CD4-positive, alpha-beta memory T cell (primary cell): ENCODE data around the gene SELENOS. TPM values are rescaled to one million over a fixed set of nuclear protein-coding genes. Genes with fewer than 3 reads are reported as not detected.

Experiments used
- CTCF ChIA-PET: fragments of 350-600 bp; sonication (Branson Sonifier 250); formaldehyde crosslinking; loops from one replicate; lab custom pipeline; 2021; ENCODE audit warnings: inconsistent platforms; ENCODE audit not compliant: partially characterized antibody; lab: Charles Lee
- POLR2A ChIA-PET: fragments of 350-600 bp; sonication (Branson Sonifier 250); formaldehyde crosslinking; loops from one replicate; lab custom pipeline; 2021; ENCODE audit not compliant: partially characterized antibody; lab: Charles Lee
- DNase-seq, 5 donors: peaks; one replicate each; pipeline versions ENCODE4 v3.0.0 to v3.0.0-alpha.2; 2020 to 2022; ENCODE audit warnings: mixed read lengths in 1 of 5
- H3K27ac ChIP-seq: one replicate; pipeline ENCODE4 v1.7.0; 2013; ENCODE audit warnings: low read depth, low read length
- H3K27me3 ChIP-seq: 2 replicates; pipeline ENCODE4 v1.7.0; 2013; ENCODE audit warnings: mild to moderate bottlenecking, low read length, moderate library complexity; ENCODE audit not compliant: insufficient read depth
- H3K36me3 ChIP-seq: 2 replicates; pipeline ENCODE4 v1.7.0; 2013; ENCODE audit warnings: mild to moderate bottlenecking, low read length, moderate library complexity; ENCODE audit not compliant: insufficient read depth
- H3K4me1 ChIP-seq: 2 replicates; pipeline ENCODE4 v1.7.0; 2013; ENCODE audit warnings: mild to moderate bottlenecking, low read length, moderate library complexity; ENCODE audit not compliant: insufficient read depth
- H3K4me3 ChIP-seq, 2 donors: one replicate each; pipeline ENCODE4 v1.7.0; 2013; ENCODE audit warnings: low read length in 2 of 2, mild to moderate bottlenecking in 1 of 2
- H3K9me3 ChIP-seq, 2 donors: one replicate each; pipeline ENCODE4 v1.7.0; 2013; ENCODE audit warnings: low read length in 2 of 2, control low read depth in 1 of 2; ENCODE audit not compliant: control insufficient read depth in 1 of 2
- H3K27ac Mint-ChIP-seq, 7 donors: one replicate each; pipeline ENCODE4 v1.8.0; 2020 to 2021; ENCODE audit warnings: mixed read lengths in 7 of 7, mild to moderate bottlenecking in 6 of 7, inconsistent platforms in 3 of 7, moderate library complexity in 3 of 7
- H3K27me3 Mint-ChIP-seq, 2 donors: one replicate each; pipeline ENCODE4 v1.8.0; 2020 to 2021; ENCODE audit warnings: mixed read lengths in 2 of 2
- H3K36me3 Mint-ChIP-seq, 2 donors: one replicate each; pipeline ENCODE4 v1.8.0; 2020 to 2021; ENCODE audit warnings: mixed read lengths in 2 of 2, inconsistent platforms in 1 of 2, mild to moderate bottlenecking in 1 of 2
- H3K4me1 Mint-ChIP-seq, 4 donors: one replicate each; pipeline ENCODE4 v1.8.0; 2020 to 2021; ENCODE audit warnings: mixed read lengths in 4 of 4, mild to moderate bottlenecking in 1 of 4
- H3K4me3 Mint-ChIP-seq, 8 donors: one replicate each; pipeline ENCODE4 v1.8.0; 2020 to 2021; ENCODE audit warnings: mixed read lengths in 8 of 8, mild to moderate bottlenecking in 7 of 8, moderate library complexity in 6 of 8, inconsistent platforms in 3 of 8
- H3K9me3 Mint-ChIP-seq, 8 donors: one replicate each; pipeline ENCODE4 v1.8.0; 2020 to 2021; ENCODE audit warnings: mixed read lengths in 8 of 8, mild to moderate bottlenecking in 5 of 8, inconsistent platforms in 3 of 8, moderate library complexity in 1 of 8
- intact Hi-C: fragments of 100-400 bp; cut with micrococcal nuclease; formaldehyde crosslinking; loops from one replicate; pipeline ENCODE4 v1.15.1; 2023
- polyA plus RNA-seq, 2 donors: library from polyadenylated mRNA; unstranded; fragments of 300-500 nt; fragmentation: Illumina TruSeq; gene quantifications; one replicate each; pipeline ENCODE4 v1.2.3, GENCODE V29; 2021
- total RNA-seq, 2 experiments: library from RNA; stranded (reverse); gene quantifications; one replicate each; pipeline ENCODE4 v1.2.3, GENCODE V29; 2021

Gene SELENOS, protein sequence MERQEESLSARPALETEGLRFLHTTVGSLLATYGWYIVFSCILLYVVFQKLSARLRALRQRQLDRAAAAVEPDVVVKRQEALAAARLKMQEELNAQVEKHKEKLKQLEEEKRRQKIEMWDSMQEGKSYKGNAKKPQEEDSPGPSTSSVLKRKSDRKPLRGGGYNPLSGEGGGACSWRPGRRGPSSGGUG
- 10 to 100 TPM; 49.1 to 53.8 TPM for total RNA-seq
- 100 to 1,000 TPM in 1 of 2 donors, 10 to 100 TPM in 1; 69.8 to 112 TPM for polyA plus RNA-seq

GRCh38 chr15:101277038-101277822 is at the start of gene SELENOS:
TSS of gene SELENOS (minus strand) at chr15:101277485. CDS start at chr15:101277417, 68 bp downstream.
- Histone ChIP-seq H3K36me3 (peaks cover 52% of the 10 kb centered on the region), H3K4me1 (peaks cover 25% of the 10 kb centered on the region), H3K27ac (peak within 1 kb of the TSS; percentile 89), H3K27me3 (no peaks in the 10 kb centered on the region), H3K9me3 (no peaks in the 10 kb centered on the region), H3K4me3 (peak within 1 kb of the TSS; percentile 74 to 93)
- peaks cover 11 to 43% (median 21%) of the 10 kb centered on the region in 4 donors for H3K4me1 Mint-ChIP-seq
- H3K4me3 Mint-ChIP-seq: peak within 1 kb of the TSS; percentile 93 to 97 (median 94)
- H3K27me3 Mint-ChIP-seq: no peaks in the 10 kb centered on the region
- H3K9me3 Mint-ChIP-seq: no peaks in the 10 kb centered on the region
- peak; percentile 81 to 89 (median 85) for DNase-seq
- ChIA-PET POLR2A (interaction anchor here (0.7 to 2.7 kb wide), 4 partner anchors 7 to 33 kb away, joined by 3 to 11 read pairs (median 4); partner anchors contain the start of gene SNRPA1), CTCF (interaction anchor here (1.3 to 1.6 kb wide), 3 partner anchors 11 to 29 kb away, joined by 4 to 13 read pairs (median 4); no protein-coding TSS in a partner anchor)
- H3K27ac Mint-ChIP-seq: peak within 1 kb of the TSS; percentile 91 to 99 (median 96)
- intact Hi-C loops: loop anchor here (1.0 kb wide), 1 partner anchor 17 kb away; no protein-coding TSS in a partner anchor
- peaks cover 39 to 76% of the 10 kb centered on the region in 2 donors for H3K36me3 Mint-ChIP-seq

DNA sequence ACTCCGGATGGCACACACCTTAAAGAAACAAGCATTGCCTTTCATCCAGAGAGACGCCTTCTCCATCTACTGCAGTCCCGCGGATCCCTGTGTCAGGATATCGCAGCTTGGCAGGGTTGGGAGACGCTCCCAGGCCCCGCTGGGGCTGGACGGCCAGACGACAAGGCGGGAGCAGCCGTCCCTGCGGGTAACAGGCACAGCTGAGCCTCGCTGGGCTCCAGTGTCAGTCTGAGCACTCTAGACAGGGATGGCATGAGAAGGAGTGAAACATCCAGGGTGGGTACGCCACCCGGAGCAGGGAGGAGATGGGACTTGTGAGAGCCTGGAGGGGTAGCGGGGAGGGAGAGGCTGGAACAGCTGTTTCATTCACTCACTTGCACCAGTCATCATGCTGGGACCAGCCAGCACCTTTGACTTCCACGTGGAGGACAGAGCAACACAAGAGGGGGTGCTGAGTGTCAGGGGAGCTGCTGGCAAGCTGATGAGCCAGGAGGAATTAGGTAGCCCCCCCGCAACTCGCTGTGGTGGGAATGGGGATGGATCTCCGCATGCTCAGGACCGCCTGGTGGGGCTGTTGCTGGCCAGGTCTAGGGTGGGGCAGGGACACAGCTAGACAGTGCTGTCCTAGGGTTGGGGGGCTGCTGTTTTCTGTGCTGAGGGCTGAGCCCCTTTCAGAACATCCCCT is 49.3 kb upstream of the SELENOS start:
- POLR2A ChIA-PET: no interaction called here
- DNase-seq: no peak
- H3K36me3 ChIP-seq: no peaks in the 10 kb centered on the region
- no peaks in the 10 kb centered on the region for H3K27me3 ChIP-seq
- H3K9me3 ChIP-seq: no peaks in the 10 kb centered on the region
- peaks cover 0 to 3% (median 0%) of the 10 kb centered on the region in 8 donors for H3K9me3 Mint-ChIP-seq
- peaks cover 6 to 16% of the 10 kb centered on the region in 2 donors for H3K27me3 Mint-ChIP-seq
- H3K27ac Mint-ChIP-seq: peak overlapping the region in 1 of 7 donors; percentile 52
- no peak overlapping the region for H3K27ac ChIP-seq
- no peaks in the 10 kb centered on the region for H3K4me1 Mint-ChIP-seq
- CTCF ChIA-PET: no interaction called here
- H3K36me3 Mint-ChIP-seq: peaks cover 0 to 9% of the 10 kb centered on the region in 2 donors
- intact Hi-C loops: no loop called here
- no peak overlapping the region for H3K4me3 Mint-ChIP-seq
- H3K4me3 ChIP-seq: no peak overlapping the region
- no peaks in the 10 kb centered on the region for H3K4me1 ChIP-seq

GRCh38 chr15:101326026-101326315 is 48.7 kb upstream of the SELENOS start:
- Histone ChIP-seq H3K4me1 (peaks cover 3% of the 10 kb centered on the region), H3K36me3 (no peaks in the 10 kb centered on the region), H3K27me3 (no peaks in the 10 kb centered on the region), H3K27ac (no peak overlapping the region), H3K9me3 (no peaks in the 10 kb centered on the region), H3K4me3 (no peak overlapping the region)
- Mint-ChIP-seq H3K9me3 (peaks cover 0 to 3% (median 0%) of the 10 kb centered on the region in 8 donors), H3K4me3 (no peak overlapping the region), H3K36me3 (peaks cover 0 to 9% of the 10 kb centered on the region in 2 donors), H3K27me3 (peaks cover 8 to 16% of the 10 kb centered on the region in 2 donors), H3K27ac (peak overlapping the region in 1 of 7 donors; percentile 43), H3K4me1 (peaks cover 1 to 5% (median 3%) of the 10 kb centered on the region in 4 donors)
- CTCF ChIA-PET: no interaction called here
- intact Hi-C loops: no loop called here
- no peak for DNase-seq
- POLR2A ChIA-PET: no interaction called here

DNA sequence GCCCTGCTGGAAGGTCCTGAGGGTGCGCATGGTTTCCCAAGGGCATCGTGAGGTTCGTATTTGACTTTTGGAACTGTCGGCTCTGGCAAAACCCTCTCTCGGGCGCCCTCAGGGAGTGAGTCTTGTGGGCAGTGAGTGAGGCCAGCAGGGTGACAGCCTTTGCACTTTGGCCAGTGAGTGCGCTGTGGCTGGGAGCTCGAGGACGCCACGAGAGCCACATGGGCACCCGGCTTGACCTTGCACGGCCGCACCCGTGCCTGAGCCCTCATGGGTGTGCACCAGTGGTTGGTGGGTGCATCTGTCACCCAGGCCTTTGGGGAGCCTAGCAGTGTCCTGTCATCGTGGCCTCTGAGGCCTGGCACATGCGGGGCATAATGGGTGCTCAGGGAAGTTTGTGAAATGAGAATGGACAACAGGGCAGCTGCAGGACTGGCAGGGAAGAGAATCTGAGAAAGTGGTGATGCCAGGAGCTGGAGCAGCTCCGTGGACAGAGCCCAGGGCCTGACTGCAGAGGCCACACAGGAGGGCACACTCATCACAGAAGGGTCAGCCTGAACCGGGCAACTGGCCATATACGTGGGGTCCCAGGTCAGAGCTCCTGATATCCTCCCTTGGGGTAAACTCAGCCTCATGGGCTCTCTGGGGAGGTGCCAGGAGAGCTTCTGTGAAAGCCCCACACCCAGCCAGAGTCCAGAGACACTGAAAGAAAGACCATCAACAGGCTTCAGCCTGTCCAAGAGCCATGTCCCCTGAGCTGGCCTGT is 48.2 kb upstream of the SELENOS start:
- H3K27ac ChIP-seq: no peak overlapping the region
- ChIA-PET POLR2A (no interaction called here), CTCF (no interaction called here)
- H3K4me1 Mint-ChIP-seq: peaks cover 4 to 10% (median 7%) of the 10 kb centered on the region in 4 donors
- DNase-seq: no peak
- no peaks in the 10 kb centered on the region for H3K9me3 ChIP-seq
- H3K4me1 ChIP-seq: peaks cover 8% of the 10 kb centered on the region
- no peaks in the 10 kb centered on the region for H3K27me3 ChIP-seq
- no peaks in the 10 kb centered on the region for H3K36me3 ChIP-seq
- peaks cover 0 to 5% of the 10 kb centered on the region in 2 donors for H3K36me3 Mint-ChIP-seq
- H3K4me3 ChIP-seq: no peak overlapping the region
- H3K4me3 Mint-ChIP-seq: no peak overlapping the region
- H3K9me3 Mint-ChIP-seq: peaks cover 0 to 3% (median 0%) of the 10 kb centered on the region in 8 donors
- peaks cover 8 to 16% of the 10 kb centered on the region in 2 donors for H3K27me3 Mint-ChIP-seq
- H3K27ac Mint-ChIP-seq: no peak overlapping the region
- intact Hi-C loops: no loop called here

DNA sequence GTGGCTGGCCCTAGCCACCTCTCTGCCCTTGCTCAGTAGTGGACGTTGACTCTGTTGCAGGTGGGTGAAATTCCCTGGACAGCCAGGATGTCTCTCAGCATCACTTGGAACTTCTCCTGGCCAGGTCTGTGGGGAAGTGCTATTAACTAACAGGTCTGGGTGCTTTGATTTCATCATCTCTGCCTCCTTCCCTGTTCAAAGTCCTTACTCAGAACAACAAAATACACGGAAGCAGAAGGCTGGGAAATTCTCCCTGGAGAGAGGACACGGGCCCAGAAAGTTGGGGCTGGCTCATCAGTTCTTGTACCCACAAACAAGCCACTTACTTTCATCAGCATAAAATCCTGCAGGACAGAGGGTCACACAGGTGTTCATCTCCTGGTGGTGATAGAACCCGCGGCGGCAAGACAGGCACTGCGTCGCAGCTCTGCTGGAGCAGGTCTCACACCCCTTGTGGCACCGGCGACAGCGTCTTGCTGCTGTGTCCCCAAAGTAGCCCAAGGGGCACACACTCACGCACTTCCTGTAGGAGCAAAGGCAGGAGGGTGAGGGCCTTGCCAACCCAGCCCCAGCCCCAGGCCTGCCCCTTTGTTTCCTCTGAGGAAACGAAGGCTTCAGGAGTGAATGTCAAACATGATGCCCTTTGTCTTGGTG is 47.4 kb upstream of the SELENOS start:
- CTCF ChIA-PET: no interaction called here
- Mint-ChIP-seq H3K27me3 (peaks cover 8 to 16% of the 10 kb centered on the region in 2 donors), H3K36me3 (no peaks in the 10 kb centered on the region), H3K4me3 (no peak overlapping the region), H3K27ac (no peak overlapping the region), H3K4me1 (peaks cover 6 to 14% (median 10%) of the 10 kb centered on the region in 4 donors), H3K9me3 (no peaks in the 10 kb centered on the region)
- Histone ChIP-seq H3K36me3 (no peaks in the 10 kb centered on the region), H3K4me3 (no peak overlapping the region), H3K4me1 (peaks cover 11% of the 10 kb centered on the region), H3K27ac (no peak overlapping the region), H3K9me3 (no peaks in the 10 kb centered on the region), H3K27me3 (no peaks in the 10 kb centered on the region)
- intact Hi-C loops: no loop called here
- POLR2A ChIA-PET: interaction anchor here (0.9 kb wide), 1 partner anchor 9 kb away, joined by 3 read pairs; no protein-coding TSS in a partner anchor
- DNase-seq: no peak

- ChIA-PET POLR2A (interaction anchor here (0.9 kb wide), 1 partner anchor 9 kb away, joined by 3 read pairs; no protein-coding TSS in a partner anchor), CTCF (no interaction called here)
- H3K36me3 ChIP-seq: no peaks in the 10 kb centered on the region
- no peaks in the 10 kb centered on the region for H3K9me3 ChIP-seq
- H3K4me1 ChIP-seq: peaks cover 11% of the 10 kb centered on the region
- H3K36me3 Mint-ChIP-seq: no peaks in the 10 kb centered on the region
- no peak for DNase-seq
- H3K4me3 ChIP-seq: no peak overlapping the region
- H3K27ac ChIP-seq: no peak overlapping the region
- no peaks in the 10 kb centered on the region for H3K9me3 Mint-ChIP-seq
- H3K27ac Mint-ChIP-seq: no peak overlapping the region
- H3K27me3 ChIP-seq: no peaks in the 10 kb centered on the region
- H3K27me3 Mint-ChIP-seq: peaks cover 10 to 16% of the 10 kb centered on the region in 2 donors
- intact Hi-C loops: no loop called here
- no peak overlapping the region for H3K4me3 Mint-ChIP-seq
- H3K4me1 Mint-ChIP-seq: peaks cover 6 to 14% (median 10%) of the 10 kb centered on the region in 4 donors
These were observed 46.7 kb upstream of the SELENOS start for GRCh38 chr15:101323793-101324523.
